ENCODE data around the gene HECTD1.
"Not testable (repeated sequence)": the region's sequence is repeated elsewhere in the genome, so short reads cannot be mapped to it uniquely, and the experiment has no call there.

HECTD1 gene

GRCh38 chr14:31232081-31232480 is 24.5 kb upstream of the HECTD1 start:
- Mint-ChIP-seq H3K4me1 (peaks cover 12% of the 10 kb centered on the region), H3K9me3 (no peaks in the 10 kb centered on the region), H3K4me3 (no peak overlapping the region), H3K27ac (no peak overlapping the region), H3K27me3 (no peaks in the 10 kb centered on the region), H3K36me3 (no peaks in the 10 kb centered on the region)
- no peak for ATAC-seq

DNA sequence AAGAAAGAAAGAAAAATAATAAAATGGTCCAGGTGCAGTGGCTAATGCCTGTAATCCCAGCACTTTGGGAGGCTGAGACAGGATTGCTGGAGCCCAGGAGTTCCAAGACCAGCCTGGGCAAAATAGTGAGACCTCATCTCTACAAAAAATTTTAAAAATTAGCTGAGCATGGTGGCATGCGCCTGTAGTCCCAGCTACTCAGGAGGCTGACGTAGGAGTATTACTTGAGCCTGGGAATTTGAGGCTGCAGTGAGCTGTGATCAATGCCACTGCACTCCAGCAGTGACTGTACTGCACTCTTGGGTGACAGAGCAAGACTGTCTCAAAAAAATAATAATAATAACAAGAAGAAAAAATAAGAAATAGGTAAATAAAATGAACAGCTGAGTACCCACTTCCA is 23.7 kb upstream of the HECTD1 start:
- H3K36me3 Mint-ChIP-seq, H3K27ac Mint-ChIP-seq, H3K9me3 Mint-ChIP-seq, H3K4me3 Mint-ChIP-seq, H3K27me3 Mint-ChIP-seq, ATAC-seq: not testable (repeated sequence)
- peaks cover 12% of the 10 kb centered on the region for H3K4me1 Mint-ChIP-seq

DNA sequence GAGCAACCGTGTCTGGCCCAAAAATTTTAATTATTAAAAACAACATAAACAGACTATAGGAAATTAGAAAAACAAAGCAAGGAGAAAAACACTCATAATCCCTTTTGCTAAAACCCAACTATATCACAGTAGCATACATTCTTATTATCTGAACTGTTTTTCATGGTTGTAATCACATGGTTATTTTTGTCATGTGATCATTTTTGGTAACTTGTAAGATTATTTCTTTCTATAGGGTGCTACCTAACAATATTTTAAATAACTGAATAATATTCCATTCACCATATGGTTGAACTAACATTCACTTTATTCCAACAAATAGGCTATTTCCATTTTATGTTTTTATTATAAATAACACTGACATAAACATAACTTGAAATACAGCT is 23.0 kb upstream of the HECTD1 start:
- H3K27me3 Mint-ChIP-seq, result no peaks in the 10 kb centered on the region

DNA sequence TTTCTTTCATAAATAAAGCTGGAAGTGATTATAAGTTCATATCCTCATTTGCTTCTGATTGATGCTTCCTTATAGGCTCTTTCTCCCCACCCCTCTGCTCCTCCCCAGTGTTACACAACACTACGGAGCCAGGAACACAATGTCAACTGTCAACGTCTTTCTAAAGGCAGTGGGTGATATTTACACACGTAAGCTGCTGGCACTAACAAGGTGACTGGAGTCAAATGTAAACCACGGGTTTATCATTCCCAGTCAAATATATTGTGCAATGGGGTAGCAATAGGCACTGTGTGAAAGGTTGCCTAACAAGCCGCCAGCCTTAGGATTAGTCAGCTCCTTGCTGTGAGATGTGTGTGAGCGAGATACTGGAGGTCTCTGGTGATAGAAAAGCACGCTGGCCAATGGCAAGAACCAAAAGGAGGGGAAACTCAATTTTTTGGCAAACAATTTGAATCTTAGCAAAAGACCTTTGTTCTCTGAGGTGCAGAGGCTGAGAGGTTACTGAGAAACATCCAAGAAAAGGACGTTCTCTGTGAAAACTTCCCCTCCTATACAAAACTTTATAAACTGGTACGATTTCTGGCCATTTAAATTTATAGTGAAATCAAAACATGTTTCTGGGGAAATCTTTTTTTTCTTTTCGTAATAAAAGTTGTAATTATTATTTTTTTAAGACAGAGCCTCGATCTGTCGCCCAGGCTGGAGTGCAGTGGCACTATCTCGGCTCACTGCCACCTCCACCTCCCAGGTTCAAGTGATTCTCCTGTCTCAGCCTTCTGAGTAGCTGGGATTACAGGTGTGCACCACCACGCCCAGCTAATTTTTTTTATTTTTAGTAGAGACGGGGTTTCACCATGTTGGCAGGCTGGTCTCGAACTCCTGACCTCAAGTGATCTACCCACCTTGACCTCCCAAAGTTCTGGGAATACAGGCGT is 22.3 kb upstream of the HECTD1 start:
- Mint-ChIP-seq H3K4me1 (peaks cover 12% of the 10 kb centered on the region), H3K36me3 (no peaks in the 10 kb centered on the region), H3K27me3 (no peaks in the 10 kb centered on the region), H3K27ac (no peak overlapping the region), H3K9me3 (no peaks in the 10 kb centered on the region), H3K4me3 (no peak overlapping the region)
- ATAC-seq, result no peak

More for the DNA sequence above, 23.0 kb upstream of the HECTD1 start:
- Mint-ChIP-seq H3K9me3 (no peaks in the 10 kb centered on the region), H3K27ac (no peak overlapping the region), H3K4me3 (no peak overlapping the region), H3K36me3 (no peaks in the 10 kb centered on the region), H3K4me1 (peaks cover 12% of the 10 kb centered on the region)
- no peak for ATAC-seq

GRCh38 chr14:31229009-31229408 is 21.4 kb upstream of the HECTD1 start:
- Mint-ChIP-seq H3K27ac (no peak overlapping the region), H3K27me3 (no peaks in the 10 kb centered on the region), H3K4me1 (peaks cover 12% of the 10 kb centered on the region), H3K36me3 (no peaks in the 10 kb centered on the region), H3K9me3 (no peaks in the 10 kb centered on the region), H3K4me3 (no peak overlapping the region)
- ATAC-seq, result peak; percentile 94

DNA sequence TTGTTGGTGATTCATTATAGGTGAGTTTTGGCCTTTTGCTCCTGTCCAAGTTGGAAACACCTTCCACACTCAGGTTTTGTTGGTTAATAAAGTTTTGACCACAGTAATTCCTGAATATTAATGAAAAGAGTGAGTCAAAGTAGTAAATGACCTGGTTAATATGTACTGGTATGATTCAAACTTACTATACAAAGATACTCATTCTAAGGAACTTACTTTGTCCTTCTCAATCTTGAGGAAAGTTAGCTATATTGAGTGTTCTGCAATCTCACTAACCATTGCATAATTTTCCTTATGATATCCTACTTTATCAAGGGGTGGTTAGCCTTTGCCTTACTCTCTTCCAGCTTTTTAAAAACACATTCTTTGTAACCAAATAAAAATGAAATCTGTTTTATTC is 20.9 kb upstream of the HECTD1 start:
- Mint-ChIP-seq H3K27ac (no peak overlapping the region), H3K4me1 (peaks cover 12% of the 10 kb centered on the region), H3K9me3 (no peaks in the 10 kb centered on the region), H3K36me3 (no peaks in the 10 kb centered on the region), H3K27me3 (no peaks in the 10 kb centered on the region), H3K4me3 (no peak overlapping the region)
- ATAC-seq, result no peak

GRCh38 chr14:31224808-31225207 is 17.2 kb upstream of the HECTD1 start:
- Mint-ChIP-seq H3K4me1 (peaks cover 12% of the 10 kb centered on the region), H3K36me3 (no peaks in the 10 kb centered on the region), H3K9me3 (no peaks in the 10 kb centered on the region), H3K27me3 (no peaks in the 10 kb centered on the region), H3K27ac (no peak overlapping the region), H3K4me3 (no peak overlapping the region)
- ATAC-seq, result no peak

DNA sequence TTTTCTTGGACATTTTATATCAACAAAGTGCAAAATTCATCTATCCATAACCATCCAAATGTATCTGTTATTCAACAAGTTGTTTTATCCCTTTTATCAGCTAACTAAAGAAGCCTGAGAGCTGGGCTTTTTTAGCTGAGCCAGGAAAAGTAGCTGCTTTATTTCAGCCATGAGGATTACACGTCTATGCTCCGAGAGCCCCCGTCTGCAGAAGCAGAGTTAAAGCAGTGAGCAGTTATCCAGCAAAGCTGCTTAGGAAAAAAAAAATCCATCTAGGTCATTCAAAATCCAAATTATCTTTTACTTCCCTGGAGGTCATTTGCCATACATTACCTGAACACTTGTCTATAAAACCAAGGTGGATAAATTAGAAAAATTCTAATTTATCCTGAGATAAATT is 15.7 kb upstream of the HECTD1 start:
- H3K9me3 Mint-ChIP-seq, result no peaks in the 10 kb centered on the region
- no peak overlapping the region for H3K27ac Mint-ChIP-seq
- H3K4me1 Mint-ChIP-seq, result no peaks in the 10 kb centered on the region
- H3K4me3 Mint-ChIP-seq, result no peak overlapping the region
- H3K36me3 Mint-ChIP-seq, result no peaks in the 10 kb centered on the region
- no peaks in the 10 kb centered on the region for H3K27me3 Mint-ChIP-seq
- ATAC-seq, result no peak

- ATAC-seq, result no peak
- Mint-ChIP-seq H3K36me3 (no peaks in the 10 kb centered on the region), H3K27ac (no peak overlapping the region), H3K9me3 (no peaks in the 10 kb centered on the region), H3K27me3 (no peaks in the 10 kb centered on the region), H3K4me3 (no peak overlapping the region), H3K4me1 (no peaks in the 10 kb centered on the region)
Measured at GRCh38 chr14:31222834-31223233, 15.2 kb upstream of the HECTD1 start.

- Mint-ChIP-seq H3K27me3 (no peaks in the 10 kb centered on the region), H3K4me3 (no peak overlapping the region), H3K27ac (no peak overlapping the region), H3K4me1 (no peaks in the 10 kb centered on the region), H3K36me3 (no peaks in the 10 kb centered on the region), H3K9me3 (no peaks in the 10 kb centered on the region)
- ATAC-seq, result no peak
Measured at GRCh38 chr14:31221266-31221665, 13.7 kb upstream of the HECTD1 start.

GRCh38 chr14:31219169-31219568 is 11.6 kb upstream of the HECTD1 start:
- Mint-ChIP-seq H3K4me1 (no peaks in the 10 kb centered on the region), H3K9me3 (no peaks in the 10 kb centered on the region), H3K4me3 (no peak overlapping the region), H3K36me3 (no peaks in the 10 kb centered on the region), H3K27ac (no peak overlapping the region), H3K27me3 (no peaks in the 10 kb centered on the region)
- ATAC-seq, result no peak

DNA sequence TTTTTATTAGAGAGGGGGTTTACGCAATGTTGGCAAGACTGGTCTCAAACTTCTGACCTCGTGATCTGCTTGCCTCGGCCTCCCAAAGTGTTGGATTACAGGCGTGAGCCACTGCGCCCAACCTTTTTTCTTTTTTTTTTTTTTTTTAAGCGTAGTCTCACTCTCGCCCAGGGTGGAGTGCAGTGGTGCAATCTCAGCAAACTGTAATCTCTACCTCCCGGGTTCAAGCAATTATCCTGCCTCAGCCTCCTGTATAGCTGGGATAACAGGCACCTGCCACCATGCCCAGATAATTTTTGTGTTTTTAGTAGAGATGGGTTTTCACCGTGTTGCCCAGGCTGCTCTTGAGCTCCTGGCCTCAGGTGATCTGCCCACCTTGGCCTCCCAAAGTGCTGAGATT is 8.8 kb upstream of the HECTD1 start:
- H3K9me3 Mint-ChIP-seq, result no peaks in the 10 kb centered on the region
- no peak overlapping the region for H3K27ac Mint-ChIP-seq
- H3K4me1 Mint-ChIP-seq, result no peaks in the 10 kb centered on the region
- ATAC-seq, result no peak
- H3K27me3 Mint-ChIP-seq, result no peaks in the 10 kb centered on the region
- no peak overlapping the region for H3K4me3 Mint-ChIP-seq
- H3K36me3 Mint-ChIP-seq, result no peaks in the 10 kb centered on the region

DNA sequence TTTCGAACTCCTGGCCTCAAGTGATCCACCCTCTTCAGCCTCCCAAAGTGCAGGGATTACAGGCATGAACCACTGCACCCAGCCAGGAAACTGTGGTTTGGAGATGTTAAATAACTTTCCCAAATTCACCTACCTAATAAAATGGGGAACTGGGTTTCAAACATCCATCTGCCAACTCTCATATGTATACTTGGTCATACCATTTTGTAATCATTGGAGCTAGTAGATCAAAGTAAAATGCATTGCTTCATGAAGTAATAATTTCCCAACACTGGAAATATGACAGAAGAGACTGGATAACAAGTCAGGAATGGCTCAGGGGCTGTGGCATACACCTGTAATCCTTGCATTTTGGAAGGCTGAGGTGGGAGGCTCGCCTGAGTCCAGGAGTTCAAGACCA is 5.3 kb upstream of the HECTD1 start:
- no peaks in the 10 kb centered on the region for H3K9me3 Mint-ChIP-seq
- no peaks in the 10 kb centered on the region for H3K27me3 Mint-ChIP-seq
- H3K4me1 Mint-ChIP-seq, result peaks cover 8% of the 10 kb centered on the region
- no peak overlapping the region for H3K4me3 Mint-ChIP-seq
- ATAC-seq, result no peak
- no peak overlapping the region for H3K27ac Mint-ChIP-seq
- H3K36me3 Mint-ChIP-seq, result no peaks in the 10 kb centered on the region

DNA sequence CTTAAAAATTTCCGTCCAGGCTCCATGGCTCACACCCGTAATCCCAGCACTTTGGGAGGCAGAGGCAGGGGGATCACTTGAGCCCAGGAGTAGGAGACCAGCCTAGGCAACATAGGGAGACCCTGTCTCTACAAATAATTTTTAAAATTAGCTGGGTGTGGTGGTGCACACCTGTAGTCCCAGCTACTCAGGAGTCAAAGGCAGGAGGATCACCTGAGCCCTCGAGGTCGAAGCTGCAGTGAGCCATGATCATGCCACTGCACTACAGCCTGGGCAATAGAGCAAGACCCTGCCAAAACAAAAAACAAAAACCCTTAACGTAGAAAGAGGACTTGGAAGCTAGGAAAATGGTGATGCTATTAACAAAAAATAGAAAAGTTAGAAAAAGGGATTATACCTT is 2.0 kb upstream of the HECTD1 start:
- Mint-ChIP-seq H3K4me3 (no peak overlapping the region), H3K27ac (peak overlapping the region; percentile 97), H3K27me3 (no peaks in the 10 kb centered on the region), H3K9me3 (no peaks in the 10 kb centered on the region), H3K36me3 (no peaks in the 10 kb centered on the region), H3K4me1 (peaks cover 22% of the 10 kb centered on the region)
- ATAC-seq, result no peak

- no peak for ATAC-seq
- Mint-ChIP-seq H3K9me3 (no peaks in the 10 kb centered on the region), H3K4me3 (peak overlapping the region; percentile 89), H3K27ac (peak overlapping the region; percentile 97), H3K27me3 (no peaks in the 10 kb centered on the region), H3K4me1 (peaks cover 22% of the 10 kb centered on the region), H3K36me3 (peaks cover 6% of the 10 kb centered on the region)
Measured at GRCh38 chr14:31208546-31209424, 1.2 kb upstream of the HECTD1 start.
